Effector CD8-positive, alpha-beta T cell (primary cell): Measurements from ENCODE around the gene MEA1.
"Not testable (repeated sequence)": the region's sequence is repeated elsewhere in the genome, so short reads cannot be mapped to it uniquely, and the experiment has no call there.

Source experiments
- DNase-seq: peaks from one replicate; lab custom pipeline; 2025; lab: John Stamatoyannopoulos, UW

Gene MEA1

DNA sequence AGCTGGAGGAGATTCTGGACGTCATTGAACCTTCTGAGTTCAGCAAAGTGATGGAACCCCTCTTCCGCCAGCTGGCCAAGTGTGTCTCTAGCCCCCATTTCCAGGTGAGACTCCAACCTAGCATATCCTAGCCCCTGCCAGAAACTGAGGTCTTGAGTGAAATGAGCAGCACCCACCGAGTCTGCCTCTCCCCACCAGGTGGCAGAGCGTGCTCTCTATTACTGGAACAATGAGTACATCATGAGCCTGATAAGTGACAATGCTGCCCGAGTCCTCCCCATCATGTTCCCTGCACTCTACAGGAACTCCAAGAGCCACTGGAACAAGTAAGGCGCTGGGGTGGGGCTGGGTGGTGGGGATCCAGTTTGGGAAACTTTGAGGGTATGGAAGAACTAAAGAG, 4.6 kb downstream of the MEA1 start:
- DNase-seq: peak; percentile 8

DNA sequence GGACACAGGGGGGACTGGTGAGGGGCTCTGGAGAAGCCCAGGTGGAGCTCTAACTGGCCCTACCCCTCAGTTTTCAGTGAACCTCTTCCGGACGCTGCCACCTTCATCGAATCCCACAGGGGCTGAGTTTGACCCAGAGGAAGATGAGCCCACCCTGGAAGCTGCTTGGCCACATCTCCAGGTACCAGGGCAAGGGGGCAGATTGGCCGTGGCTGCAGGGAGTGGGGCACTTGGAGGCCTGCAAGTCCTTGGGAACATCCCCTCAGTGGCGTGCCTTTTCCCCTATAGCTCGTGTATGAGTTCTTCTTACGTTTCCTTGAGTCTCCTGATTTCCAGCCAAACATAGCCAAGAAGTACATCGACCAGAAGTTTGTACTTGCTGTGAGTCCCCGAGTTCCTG, 6.6 kb downstream of the MEA1 start:
- DNase-seq: no peak

DNA sequence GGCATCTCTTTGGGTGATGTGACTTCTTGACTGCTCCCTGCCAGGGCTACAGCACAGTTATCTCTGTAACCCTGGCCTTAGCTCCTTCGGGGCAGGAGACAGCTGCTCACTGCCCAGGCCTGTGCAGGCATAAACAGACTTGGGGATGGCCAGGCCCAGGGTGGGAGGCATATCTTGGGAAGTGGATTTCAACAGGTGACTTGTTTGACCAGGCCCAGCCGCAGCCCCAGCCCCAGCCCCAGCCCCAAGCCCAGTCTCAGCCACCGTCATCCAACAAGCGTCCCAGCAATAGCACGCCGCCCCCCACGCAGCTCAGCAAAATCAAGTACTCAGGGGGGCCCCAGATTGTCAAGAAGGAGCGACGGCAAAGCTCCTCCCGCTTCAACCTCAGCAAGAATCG, 7.5 kb downstream of the MEA1 start:
- DNase-seq: no peak

DNA sequence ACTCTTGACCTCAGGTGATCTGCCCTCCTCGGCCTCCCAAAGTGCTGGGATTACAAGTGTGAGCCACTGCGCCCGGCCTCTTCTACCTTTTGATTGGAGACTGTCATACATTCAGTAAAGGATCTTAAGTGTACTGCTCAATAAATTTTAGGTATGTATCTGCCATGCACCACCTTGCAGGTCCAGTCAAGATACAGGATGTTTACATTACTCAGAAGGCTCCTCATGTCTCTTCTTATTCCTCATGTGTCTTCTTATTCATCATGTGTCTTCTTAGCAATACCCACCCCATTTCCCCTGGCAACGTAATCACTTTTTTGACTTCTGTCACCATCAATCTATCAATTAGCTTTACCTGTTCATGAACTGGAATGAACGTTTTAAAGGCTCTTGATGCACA, 7.9 kb downstream of the MEA1 start:
- DNase-seq: no peak

DNA sequence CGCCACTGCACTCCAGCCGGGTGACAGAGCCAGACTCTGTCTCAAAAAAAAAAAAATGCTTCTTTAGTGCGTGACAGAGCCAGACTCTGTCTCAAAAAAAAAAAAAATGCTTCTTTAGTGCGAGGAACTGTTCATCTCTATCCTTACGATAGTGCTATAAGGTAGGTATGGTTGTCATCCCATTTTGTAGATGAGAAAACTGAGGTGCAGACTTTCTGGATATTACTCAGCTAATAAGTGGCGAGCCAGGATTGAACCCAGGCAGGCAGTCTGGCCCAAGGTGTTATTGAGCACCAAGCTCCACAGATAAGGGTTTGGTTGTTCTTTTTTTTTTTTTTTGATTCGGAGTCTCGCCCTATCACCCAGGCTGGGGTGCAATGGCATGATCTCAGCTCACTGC, 11.9 kb downstream of the MEA1 start:
- no peak for DNase-seq

DNA sequence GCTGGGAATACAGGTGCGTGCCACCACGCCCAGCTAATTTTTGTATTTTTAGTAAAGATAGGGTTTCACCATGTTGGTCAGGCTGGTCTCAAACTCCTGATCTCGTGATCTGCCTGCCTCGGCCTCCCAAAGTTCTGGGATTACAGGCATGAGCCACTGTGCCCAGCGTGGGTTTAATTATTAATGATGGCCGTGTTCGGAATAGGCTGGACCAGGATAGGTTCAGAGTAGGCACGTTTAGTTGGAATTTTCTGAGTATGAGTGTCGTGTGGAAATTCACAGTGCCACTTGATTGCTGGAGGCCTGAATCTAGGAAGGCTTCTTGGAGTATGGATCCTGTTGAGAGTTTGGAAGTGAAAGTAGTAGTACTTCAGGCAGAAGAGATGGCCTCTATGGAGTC, 15.5 kb downstream of the MEA1 start:
- not testable (repeated sequence) for DNase-seq

DNA sequence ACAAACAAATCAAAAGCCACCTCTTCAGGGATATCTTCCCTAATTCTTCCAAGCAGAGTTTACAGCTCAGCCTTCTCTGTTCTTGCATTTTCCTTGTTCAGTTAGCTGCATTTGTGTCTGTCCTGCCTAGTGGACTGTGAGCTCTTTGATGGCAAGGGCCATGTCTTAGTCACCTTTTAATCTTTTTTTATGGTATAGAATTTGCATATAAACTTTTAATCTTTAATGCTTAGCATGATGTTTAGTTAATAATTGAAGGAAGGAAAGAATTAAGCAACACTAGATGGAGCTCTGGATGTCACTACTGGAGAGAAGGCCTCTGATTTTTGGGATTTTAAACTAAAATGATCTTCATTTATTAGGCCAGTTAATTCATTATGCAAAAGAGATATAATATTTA, 17.2 kb downstream of the MEA1 start:
- no peak for DNase-seq

DNA sequence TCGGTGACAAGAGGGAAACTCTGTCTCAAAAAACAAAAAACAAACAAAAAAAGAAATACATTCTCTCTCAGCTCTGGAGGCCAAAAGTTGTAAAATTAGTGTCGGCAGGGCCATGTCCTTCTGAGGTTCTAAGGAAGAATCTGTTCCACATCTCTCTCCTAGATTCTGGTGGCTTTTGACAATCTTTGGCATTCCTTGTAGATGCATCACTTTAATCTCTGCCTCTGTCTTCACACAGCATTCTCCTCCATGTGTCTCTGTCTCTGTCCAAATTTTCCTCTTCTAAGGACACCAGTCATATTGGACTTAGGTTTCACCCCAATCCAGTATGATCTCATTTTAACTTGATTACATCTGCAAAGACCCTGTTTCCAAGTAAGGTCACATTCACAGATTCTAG, 20.3 kb downstream of the MEA1 start:
- DNase-seq: no peak

DNA sequence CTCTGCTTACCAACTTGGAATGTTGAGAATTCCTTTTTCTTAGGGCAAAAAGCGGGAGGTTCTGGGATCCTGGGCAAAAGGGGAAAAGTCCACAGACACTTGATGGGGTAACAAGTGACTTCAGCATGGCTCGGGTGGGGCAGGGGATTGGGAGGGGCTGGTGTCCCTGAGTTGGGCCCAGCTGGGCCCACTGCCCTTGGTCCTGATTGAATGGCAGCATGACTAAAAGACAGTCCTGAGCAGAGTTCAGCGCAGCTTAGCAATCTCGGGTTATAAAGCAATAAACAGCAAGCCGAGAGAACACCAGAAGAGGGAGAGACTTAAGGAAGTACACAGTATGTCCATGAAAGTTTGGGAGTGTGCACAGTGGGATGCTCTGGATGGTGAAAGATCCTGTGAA, 23.8 kb downstream of the MEA1 start:
- no peak for DNase-seq

DNA sequence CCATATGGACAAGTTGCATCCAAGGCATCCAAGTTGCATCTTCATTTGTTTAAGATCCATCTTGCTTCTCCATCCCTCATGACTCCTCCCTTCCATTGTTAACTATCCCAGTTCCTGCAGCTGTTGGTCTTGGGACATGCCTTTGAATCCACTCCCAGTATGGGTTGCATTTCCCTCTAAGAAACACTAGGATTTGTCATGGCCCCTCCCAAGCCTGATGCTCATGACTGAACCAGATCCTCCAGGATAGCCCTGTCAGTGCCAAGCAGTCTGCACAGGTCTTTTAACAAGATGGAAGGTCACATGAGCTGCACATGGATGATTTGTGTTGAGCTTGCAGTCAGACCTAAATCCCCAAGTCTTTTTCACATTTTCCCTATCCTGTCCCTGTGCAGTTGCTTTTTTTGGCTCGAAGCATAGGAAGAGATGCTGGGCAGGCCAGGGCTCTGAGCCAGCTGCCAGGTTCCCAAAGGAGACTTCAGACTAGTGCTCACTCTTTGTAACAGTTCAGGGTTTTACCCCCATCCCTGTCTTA, 25.2 kb downstream of the MEA1 start:
- no peak for DNase-seq

DNA sequence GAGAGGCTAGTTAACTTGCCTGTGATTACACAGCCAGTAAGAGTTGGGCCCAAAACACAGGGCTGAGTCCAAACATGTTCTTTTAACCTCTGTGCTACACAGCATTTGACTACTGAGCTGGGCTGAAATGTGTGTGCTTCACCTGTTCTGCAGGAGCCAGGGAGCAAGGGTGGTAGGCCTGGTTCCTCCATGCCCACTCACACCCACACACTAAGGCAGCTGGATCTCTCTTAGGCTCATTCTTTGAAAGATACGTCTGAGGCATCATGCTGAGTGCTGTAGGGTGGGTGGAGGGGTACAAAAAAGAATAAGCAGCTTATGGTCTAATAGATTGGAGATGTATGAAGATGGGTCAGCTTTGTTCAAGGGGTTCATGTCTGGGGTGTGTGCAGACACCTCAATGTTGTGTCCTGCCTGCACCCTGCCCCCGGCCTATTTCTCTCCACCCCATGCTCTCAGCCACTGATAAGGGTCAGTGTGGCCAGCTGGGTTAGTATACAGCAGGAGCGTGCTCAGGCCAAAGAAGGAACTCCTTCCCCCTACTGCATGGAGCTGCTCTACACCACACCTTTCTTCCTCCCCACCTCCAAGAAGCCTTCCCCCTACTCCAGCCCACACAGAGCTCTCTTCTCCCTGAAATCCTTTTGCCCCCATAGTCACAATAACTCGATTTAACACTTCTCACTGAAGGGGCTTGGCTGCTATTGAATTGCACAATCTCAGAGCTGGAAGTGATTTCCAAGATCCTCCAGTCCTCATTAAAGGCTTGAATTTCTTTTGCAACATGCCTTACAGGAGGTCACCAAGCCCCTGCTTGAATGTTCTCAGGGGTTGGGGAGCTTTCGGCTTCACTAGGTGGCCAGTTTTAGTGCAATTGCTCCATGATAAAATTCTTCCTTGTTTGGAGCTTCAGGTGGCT, 26.0 kb downstream of the MEA1 start:
- DNase-seq: no peak

DNA sequence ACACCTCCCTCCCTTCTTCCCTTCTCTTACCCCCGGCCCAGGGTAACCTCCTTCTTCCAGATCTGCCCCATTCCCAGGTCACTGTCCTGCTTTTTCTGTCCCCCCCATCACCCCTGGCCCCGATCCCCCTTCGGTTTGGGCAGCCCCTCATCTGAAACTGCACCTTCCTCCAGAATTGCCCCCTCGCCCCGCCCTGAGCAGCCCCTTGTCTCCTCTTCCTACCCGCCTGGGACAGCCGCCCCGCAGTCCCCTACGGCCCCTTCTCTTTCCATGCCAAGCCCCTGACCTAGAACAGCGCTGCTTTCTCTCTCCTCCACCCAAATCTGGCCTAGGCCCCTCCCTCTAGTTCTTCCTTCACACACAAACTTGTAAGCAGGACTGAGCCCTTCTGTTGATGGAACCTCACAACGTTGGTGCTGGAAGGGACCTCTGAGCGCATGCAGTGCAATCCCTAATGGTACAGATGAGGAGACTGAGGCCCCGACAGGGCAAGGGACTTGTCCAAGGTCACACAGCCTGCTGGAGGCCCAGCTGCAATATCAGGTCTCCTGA, 28.7 kb downstream of the MEA1 start:
- no peak for DNase-seq

DNA sequence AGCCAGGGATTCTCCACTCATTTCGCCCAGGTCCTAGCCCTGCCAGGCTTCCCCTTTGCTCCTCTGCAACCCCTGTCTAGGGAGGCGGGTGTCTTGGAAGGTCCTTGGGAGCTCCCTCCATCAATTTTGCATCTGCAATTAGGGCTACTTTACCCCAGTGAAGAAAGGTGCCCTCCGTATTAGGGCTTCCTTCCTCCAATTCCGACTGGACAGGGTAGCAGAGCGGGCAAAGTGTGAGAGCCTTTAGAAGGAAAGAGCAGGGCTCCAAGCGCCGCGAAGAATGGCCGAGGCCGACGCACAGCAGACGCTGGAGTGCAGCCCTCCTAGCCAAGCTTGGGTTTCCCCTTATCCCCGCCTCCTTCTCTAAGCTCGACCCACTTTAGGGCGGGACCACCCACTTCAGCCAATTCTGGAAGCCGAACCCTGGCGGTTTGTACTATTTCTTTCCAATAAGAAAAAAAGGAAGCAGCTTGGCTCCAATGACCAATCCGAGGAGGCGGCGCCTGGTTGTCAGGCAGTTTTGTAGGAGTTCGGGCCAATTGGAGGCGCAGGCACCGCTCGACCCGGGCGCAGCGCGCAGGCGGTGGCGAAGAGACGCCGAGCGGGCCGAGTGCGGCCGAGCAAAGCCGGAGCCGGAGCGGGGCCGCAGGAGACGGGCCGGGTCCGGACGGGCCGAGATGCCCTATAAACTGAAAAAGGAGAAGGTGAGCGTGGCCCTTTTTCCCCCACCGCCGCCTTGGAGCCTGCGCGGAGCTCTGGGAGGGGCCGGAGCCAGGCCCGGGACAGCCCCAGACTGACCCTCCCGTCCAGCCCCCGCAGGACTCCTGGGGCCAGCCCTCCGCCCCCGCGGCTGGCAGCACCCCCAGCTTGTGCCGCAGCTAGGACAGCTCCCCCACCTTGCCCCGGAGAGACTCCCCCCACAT, 29.5 kb downstream of the MEA1 start, which contains the start of gene PPP2R5D:
Gene PPP2R5D (plus strand): TSS at position 570 of the 923 bp plus-strand sequence. CDS start 108 bp downstream, at position 678.
- peak; percentile 95 for DNase-seq

DNA sequence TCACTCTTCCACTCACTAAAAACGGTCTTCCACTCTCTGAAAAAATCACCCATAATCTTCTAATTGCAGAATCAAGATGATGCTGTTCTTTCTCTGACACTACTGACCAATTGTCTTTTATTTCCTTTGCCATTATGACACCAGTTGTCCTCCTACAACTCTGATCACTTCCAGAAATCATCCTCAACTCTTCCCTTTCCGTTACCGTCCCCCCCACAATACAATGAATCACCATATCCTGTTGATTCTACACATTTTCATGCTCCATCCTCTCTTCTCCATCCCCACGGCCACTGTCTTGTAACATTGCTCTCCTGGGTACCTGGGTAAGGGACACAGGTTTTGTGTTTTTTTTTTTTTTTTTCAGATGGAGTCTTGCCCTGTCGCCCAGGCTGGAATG, 31.9 kb downstream of the MEA1 start:
- DNase-seq: no peak

DNA sequence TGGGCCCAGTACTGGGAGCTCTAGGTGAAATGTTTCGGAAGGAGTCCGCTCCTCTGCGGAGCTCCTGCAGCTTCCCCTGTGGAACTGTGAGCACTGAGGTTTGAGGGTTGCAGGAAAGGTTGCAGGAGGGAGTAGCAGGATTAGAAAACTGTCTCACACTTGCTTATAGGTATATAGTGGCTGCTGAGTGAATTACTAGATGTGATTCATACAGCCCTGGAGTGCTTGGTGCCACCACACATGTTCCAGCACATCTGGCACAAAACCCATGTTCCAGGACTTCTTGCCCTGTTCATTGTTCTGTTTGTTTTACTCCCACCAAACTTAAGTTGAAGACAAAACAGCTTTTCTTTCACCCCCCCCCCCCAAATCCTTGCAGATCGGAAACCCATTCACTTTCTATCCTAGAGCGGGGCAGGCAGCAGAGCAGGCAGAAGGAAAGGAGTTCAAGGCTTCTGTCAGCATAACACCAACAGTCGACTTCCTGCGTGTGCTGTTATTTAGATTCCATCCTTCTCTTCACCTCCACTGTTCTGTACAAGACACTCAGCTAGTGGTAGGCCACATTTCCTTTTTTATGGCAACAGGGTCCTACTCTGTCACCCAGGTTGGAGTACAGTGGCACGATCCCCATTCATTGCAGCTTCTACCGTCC, 34.1 kb downstream of the MEA1 start:
- no peak for DNase-seq

DNA sequence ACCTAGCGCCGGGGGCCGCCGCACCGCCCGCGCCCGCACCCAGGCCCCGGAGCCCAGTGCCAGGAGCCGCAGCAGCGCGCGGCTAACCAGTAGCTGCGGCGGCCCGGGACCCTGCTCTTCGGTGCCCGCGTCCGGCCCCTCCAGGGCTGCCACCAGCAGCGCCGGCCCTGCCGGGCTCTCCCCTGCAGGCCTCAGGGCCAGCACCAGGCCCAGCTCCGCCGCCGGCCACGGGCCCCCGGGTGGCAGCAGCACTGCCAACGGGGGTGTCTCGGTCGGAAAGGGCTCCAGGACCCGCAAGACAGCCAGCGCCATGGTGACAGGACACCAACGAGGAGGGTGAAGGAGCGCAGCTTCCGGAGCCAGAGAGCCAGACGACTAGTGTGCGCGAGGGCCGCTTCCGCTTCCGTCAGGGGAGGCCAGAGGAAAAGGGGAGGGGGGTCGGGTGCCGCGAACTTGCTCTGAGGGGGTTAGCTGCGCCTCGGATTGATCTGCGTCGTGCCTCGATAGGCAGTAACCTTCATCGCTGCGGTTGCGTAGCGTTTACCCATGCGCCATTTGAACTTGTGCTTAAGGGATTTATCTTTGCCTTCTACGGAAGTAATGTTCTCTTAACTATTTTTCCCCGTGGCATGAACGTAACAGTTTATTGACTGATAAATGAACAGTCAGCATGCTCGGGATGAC, 34.8 kb downstream of the MEA1 start, which contains the start of gene PEX6:
Gene PEX6 (minus strand): TSS at position 343 of the 684 bp plus-strand sequence. CDS start 31 bp downstream, at position 312.
- peak; percentile 89 for DNase-seq

DNA sequence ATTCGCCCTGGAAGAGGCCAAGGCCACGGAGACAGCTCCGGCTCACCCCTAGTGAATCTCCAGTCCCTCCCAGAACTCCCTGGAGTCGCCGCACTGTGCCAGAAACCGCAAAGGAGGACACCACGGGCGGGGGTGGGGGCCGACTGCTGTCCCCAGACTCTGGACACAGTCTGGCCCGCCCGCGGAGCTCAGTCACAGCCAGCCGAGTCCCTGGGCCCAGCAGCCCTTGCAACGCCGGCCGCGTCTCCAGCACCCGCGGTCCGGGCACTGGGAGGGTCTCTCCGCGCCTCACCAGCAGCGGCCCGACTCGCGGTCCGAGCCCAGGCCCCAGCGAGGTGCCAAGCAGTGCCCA, 35.3 kb downstream of the MEA1 start:
- DNase-seq: no peak

DNA sequence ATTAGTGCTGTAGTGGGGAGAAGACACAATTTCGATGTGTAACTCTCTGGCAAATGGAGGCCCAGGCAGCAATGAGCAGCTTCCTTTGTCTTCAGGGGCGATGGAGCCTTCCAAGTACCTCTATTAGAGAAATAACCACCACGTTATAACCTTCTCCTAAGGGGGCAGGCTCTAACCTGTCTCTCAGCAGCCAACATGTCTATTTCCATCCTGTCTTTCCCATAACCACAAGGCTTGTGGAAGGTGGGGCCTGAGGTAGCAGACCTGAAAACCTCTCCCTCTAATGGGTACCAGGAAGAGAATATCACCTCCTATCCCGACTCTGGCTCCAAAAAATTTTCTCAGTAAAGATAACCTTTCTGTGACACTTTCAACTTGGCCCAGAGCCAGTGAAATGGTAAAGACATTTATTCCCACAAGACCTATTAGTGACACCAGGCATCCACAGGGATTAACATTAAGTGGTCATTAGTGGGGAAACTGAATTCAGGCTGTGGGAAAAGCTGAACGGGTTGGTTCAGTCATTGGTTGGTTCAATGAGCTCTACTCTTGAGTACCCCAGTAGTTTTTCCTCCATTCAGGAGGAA, 38.7 kb downstream of the MEA1 start:
- DNase-seq: no peak

DNA sequence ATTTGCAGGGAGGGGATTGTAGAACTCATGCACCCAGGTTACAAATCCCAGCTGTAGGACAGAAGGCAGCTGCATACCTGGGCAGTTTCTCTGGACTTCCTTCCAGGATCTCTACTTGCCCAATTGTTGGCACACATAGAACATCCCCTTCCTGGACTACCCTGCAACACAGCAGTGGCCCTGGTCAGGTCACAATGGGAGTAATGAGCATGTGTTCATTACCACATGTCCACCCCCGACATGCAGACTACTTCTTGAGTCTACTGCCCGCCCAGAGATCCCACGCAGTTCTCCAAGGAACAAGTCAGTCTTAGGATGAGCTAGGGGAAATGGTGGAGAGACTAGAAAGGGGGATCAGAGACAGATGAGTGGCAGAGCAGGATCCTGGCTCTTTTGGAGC, 39.8 kb downstream of the MEA1 start:
- DNase-seq: no peak

DNA sequence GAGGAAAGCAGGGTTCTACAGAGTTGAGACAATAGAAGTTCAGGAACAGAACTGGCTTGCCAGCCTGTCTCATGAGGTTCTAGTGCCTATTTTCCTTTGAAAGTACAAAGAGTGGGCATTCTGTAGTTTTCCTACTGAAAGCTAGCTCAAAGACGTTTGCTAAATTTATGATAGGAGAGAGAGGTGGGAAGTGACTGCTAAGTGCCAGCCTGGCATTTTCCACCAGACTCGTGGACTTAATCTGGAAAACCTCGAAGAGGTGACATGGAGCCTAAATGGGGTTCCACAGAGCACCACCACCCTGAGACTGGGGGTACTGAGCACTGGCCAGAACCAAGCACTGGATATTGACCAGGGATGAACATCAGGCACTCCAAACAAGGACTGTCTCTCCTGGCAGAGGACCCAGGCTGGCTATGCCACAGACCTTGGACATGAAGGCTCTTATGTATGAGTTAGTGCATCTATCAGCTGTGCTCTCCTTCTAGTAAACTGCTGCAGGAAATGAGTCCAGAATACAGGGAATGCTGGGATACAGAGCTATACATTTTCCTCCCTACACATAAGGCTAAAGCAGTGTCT, 41.9 kb downstream of the MEA1 start:
- no peak for DNase-seq
